Fibroblast of villous mesenchyme (primary cell): ENCODE measurements around the gene ZMYM4. TPM values are rescaled to one million over a fixed set of nuclear protein-coding genes. Genes with fewer than 3 reads are reported as not detected.
A peak's percentile ranks its signal among the peaks of the same experiment; 100 is the strongest.

Experiments
- DNase-seq: peaks from one replicate; pipeline ENCODE4 v3.0.0-alpha.2; 2010; ENCODE audit warnings: low read depth
- H3K4me3 ChIP-seq: 2 replicates; pipeline ENCODE4 v1.5.1; 2011; ENCODE audit warnings: low read depth, mild to moderate bottlenecking, low read length
- total RNA-seq: library from RNA; depleted of rRNA; stranded (reverse); fragments of >200 nt; gene quantifications from 2 replicates; pipeline ENCODE4 v1.2.3, GENCODE V29; 2012
- TF ChIP-seq, protein P1 (sequence below): IDR thresholded peaks from 2 replicates; pipeline ENCODE4 v1.5.1; 2012; ENCODE audit warnings: low read depth, mild to moderate bottlenecking, low read length; ENCODE audit not compliant: insufficient read depth

The ZMYM4 gene
- total RNA-seq, 1 donor: 59.6 TPM

DNA sequence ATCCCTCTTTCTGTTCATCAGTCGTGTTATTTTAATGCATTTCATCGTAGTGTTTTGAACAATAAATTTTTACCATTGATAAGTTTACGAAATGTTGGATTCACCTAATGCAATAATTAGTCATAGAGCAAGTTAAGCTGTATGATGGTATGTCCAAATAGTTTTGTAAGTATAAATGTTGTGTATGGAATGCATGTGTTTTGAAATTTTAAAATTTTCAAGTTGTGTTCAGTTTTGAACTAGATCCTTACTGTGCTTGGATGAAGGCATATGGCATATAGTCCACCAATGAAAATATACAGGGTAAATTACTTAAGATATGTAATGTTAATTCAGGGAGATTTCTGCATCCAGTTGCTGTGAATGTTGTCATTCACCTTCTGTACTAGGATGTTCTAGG is 2.3 kb downstream of the ZMYM4 start:
- DNase-seq: no peak
- TF ChIP-seq, protein P1, sequence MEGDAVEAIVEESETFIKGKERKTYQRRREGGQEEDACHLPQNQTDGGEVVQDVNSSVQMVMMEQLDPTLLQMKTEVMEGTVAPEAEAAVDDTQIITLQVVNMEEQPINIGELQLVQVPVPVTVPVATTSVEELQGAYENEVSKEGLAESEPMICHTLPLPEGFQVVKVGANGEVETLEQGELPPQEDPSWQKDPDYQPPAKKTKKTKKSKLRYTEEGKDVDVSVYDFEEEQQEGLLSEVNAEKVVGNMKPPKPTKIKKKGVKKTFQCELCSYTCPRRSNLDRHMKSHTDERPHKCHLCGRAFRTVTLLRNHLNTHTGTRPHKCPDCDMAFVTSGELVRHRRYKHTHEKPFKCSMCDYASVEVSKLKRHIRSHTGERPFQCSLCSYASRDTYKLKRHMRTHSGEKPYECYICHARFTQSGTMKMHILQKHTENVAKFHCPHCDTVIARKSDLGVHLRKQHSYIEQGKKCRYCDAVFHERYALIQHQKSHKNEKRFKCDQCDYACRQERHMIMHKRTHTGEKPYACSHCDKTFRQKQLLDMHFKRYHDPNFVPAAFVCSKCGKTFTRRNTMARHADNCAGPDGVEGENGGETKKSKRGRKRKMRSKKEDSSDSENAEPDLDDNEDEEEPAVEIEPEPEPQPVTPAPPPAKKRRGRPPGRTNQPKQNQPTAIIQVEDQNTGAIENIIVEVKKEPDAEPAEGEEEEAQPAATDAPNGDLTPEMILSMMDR: no peak
- H3K4me3 ChIP-seq: no peak overlapping the region

DNA sequence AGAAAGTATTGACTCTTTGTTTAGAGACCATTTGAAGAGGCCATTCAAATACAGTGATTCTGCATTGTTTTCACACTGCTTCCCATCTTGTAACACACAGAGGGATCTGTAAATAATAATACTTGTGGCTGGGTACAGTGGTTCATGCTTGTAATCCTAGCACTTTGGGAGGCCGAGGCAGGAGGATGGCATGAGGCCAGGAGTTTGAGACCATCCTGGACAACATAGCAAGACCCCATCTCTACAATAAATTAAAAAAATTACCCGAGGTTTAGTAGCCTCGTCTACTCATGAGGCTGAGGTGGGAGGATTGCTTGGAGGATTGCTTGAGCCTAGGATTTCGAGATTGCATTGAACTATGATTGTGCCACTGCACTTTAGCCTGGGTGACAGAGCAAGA is 5.7 kb downstream of the ZMYM4 start:
- TF ChIP-seq, protein P1: no peak
- DNase-seq: no peak
- no peak overlapping the region for H3K4me3 ChIP-seq

DNA sequence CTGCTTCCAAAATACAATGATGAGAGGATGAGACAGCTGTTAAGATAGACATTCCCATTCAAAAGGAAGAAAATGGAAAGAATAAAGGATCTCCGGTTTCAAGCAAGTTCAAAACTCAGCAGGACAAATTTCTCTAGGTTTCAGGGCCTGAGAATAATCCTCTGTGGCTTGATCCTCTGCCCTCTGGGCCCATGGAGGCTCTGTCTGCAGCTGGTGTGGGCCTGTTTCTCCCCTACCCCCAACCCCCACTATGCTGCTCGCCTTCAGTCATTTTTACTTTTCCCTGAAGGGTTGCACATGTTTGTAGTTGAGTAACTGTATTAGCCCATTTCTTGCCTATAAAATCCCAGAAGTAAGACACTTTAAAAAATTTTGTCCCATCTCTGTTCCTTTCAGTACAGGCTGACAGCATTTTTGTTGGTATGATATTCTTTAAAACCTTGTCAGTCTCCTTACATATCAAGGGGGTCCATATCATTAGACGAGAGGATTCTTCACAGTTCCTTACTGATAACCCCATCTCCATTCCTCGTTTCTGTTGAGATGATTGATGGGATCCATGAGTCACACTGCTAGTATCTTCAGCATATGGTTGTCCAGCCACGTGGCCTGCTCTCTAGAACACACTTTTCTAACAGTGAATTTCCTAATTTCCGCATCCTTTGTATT is 10.5 kb downstream of the ZMYM4 start:
- DNase-seq: peak; percentile 93
- TF ChIP-seq, protein P1: no peak
- H3K4me3 ChIP-seq: no peak overlapping the region

DNA sequence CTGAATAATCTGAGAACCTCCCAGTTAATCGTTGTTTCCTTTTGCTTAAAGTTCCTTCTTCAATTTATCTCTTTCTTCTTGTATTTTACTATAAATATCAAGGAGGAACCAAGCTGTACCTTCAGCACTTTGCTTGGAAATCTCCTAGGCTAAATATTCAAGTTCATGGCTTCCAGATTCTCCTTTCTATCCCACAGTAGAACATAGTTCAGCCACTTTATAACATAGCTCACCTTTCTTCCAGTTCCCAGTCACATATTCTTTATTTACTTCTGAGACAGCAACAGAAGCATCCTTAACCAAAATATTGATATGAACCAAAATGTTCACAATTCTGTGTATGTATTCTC is 11.0 kb downstream of the ZMYM4 start:
- TF ChIP-seq, protein P1: no peak
- DNase-seq: no peak
- no peak overlapping the region for H3K4me3 ChIP-seq

DNA sequence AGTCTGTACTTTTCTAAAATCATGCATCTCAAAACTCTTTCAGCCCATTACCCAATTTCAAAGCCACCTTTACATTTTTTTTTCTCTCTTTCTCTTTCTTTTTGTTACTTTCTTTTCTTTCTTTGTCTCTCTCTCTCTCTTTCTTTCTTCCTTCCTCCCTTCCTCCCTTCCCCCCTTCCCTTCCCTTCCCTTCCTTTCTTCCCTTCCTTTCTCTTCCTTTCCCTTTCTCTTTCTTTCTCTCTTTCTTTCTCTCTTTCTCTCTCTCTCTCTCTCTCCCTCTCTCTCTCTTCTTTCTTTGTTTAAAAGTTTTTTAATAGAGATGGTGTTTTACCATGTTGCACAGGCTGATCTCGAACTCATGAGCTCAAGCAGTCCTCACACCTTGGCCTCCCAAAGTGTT is 11.5 kb downstream of the ZMYM4 start:
- H3K4me3 ChIP-seq: no peak overlapping the region
- TF ChIP-seq, protein P1: no peak
- no peak for DNase-seq

DNA sequence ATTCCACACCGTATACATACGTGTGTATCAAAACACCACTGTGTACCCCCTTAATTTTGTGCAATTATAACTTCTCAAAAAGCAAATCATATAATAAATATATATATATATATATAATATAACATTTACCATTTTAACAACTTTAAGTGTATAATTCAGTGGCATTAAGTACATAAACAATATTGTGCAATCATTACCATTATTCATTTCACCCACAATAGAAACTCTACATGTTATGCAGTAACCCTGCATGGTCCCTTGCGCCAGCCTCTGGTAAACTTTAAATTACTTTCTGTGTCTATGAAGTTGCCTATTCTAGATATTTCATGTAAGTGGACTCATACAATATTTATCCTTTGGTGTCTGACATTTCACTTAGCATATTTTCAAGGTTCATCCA is 13.1 kb downstream of the ZMYM4 start:
- no peak for DNase-seq
- H3K4me3 ChIP-seq: no peak overlapping the region
- TF ChIP-seq, protein P1: no peak

DNA sequence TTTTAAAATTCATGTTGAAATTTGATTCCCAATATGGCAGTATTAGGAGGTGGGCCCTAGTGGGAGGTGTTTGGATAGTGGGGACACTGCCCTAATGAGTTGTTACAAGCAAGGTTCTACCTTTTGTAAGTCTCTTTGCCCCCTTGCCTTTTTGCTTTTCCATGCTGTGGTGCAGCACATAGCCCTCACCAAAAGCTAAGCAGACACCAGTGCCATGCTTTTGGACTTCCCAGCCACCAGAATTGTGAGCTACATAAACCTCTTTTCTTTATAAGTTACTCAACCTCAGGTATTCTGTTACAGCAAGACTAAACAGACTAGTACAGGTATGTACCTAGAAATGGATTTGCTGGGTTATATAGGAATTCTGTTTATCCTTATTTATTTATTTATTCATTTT is 13.7 kb downstream of the ZMYM4 start:
- no peak overlapping the region for H3K4me3 ChIP-seq
- DNase-seq: no peak
- TF ChIP-seq, protein P1: no peak
